HFF-Myc (cell line): ENCODE measurements around the gene PRR30.

Experiments
- DNase-seq: peaks from one replicate; pipeline ENCODE4 v3.0.0-alpha.2; 2011; ENCODE audit warnings: low read depth; ENCODE audit errors: extremely low read depth
- H3K4me3 ChIP-seq: replicated peaks from 2 replicates; pipeline ENCODE4 v1.5.1; 2011; ENCODE audit warnings: low read depth, mild to moderate bottlenecking, control low read depth, low read length
- CTCF ChIP-seq: IDR thresholded peaks from 2 replicates; pipeline ENCODE4 v1.5.1; 2012; ENCODE audit warnings: mild to moderate bottlenecking, low read depth, low read length, control low read depth; ENCODE audit errors: missing control alignments

The PRR30 gene

GRCh38 chr2:27105981-27106380 is 33.2 kb downstream of the PRR30 start:
- no peak for TF ChIP-seq CTCF
- no peak overlapping the region for H3K4me3 ChIP-seq
- DNase-seq = no peak

GRCh38 chr2:27102329-27102728 is 36.9 kb downstream of the PRR30 start:
- no peak overlapping the region for H3K4me3 ChIP-seq
- TF ChIP-seq CTCF = no peak

GRCh38 chr2:27100036-27100435 is 39.2 kb downstream of the PRR30 start:
- H3K4me3 ChIP-seq = no peak overlapping the region
- no peak for TF ChIP-seq CTCF
- no peak for DNase-seq

More at GRCh38 chr2:27102329-27102728, 36.9 kb downstream of the PRR30 start:
- DNase-seq = no peak

GRCh38 chr2:27099334-27099955 is 39.8 kb downstream of the PRR30 start:
- no peak for DNase-seq
- no peak for TF ChIP-seq CTCF
- H3K4me3 ChIP-seq = no peak overlapping the region

- H3K4me3 ChIP-seq = no peak overlapping the region
- no peak for TF ChIP-seq CTCF
Measured at GRCh38 chr2:27097341-27097740, 41.9 kb downstream of the PRR30 start.

GRCh38 chr2:27096748-27097297 is 42.4 kb downstream of the PRR30 start:
- TF ChIP-seq CTCF = no peak
- H3K4me3 ChIP-seq = no peak overlapping the region
- no peak for DNase-seq

More at GRCh38 chr2:27097341-27097740, 41.9 kb downstream of the PRR30 start:
- DNase-seq = no peak
